ENCODE results near the gene CCDC88C.

Gene CCDC88C

GRCh38 chr14:91398707-91399106, 18.9 kb downstream of the CCDC88C start:
- no peaks in the 10 kb centered on the region for H3K9me3 Mint-ChIP-seq
- H3K4me3 Mint-ChIP-seq, result no peak overlapping the region
- H3K27ac Mint-ChIP-seq, result peak overlapping the region; percentile 35
- H3K36me3 Mint-ChIP-seq (ENCODE audit: low read depth), result no peaks in the 10 kb centered on the region
- intact Hi-C loops (cut with micrococcal nuclease), result loop anchor here (5.0 kb wide), 1 partner anchor 36 kb away; no protein-coding TSS in a partner anchor
- H3K27me3 Mint-ChIP-seq, result peaks cover 15% of the 10 kb centered on the region
- peaks cover 79% of the 10 kb centered on the region for H3K4me1 Mint-ChIP-seq (ENCODE audit: low read depth)

GRCh38 chr14:91397965-91398591, 19.5 kb downstream of the CCDC88C start:
- intact Hi-C loops (cut with micrococcal nuclease), result loop anchor here (5.0 kb wide), 1 partner anchor 36 kb away; no protein-coding TSS in a partner anchor
- no peaks in the 10 kb centered on the region for H3K36me3 Mint-ChIP-seq (ENCODE audit: low read depth)

GRCh38 chr14:91396959-91397815, 20.4 kb downstream of the CCDC88C start:
- Mint-ChIP-seq H3K36me3 (ENCODE audit: low read depth) (no peaks in the 10 kb centered on the region), H3K4me1 (ENCODE audit: low read depth) (peaks cover 82% of the 10 kb centered on the region), H3K27ac (peak overlapping the region; percentile 78), H3K27me3 (peaks cover 17% of the 10 kb centered on the region), H3K4me3 (no peak overlapping the region), H3K9me3 (no peaks in the 10 kb centered on the region)
- intact Hi-C loops (cut with micrococcal nuclease), result loop anchor here (5.0 kb wide), 1 partner anchor 35 kb away; no protein-coding TSS in a partner anchor

More at GRCh38 chr14:91397965-91398591, 19.5 kb downstream of the CCDC88C start:
- Mint-ChIP-seq H3K27me3 (peaks cover 13% of the 10 kb centered on the region), H3K27ac (no peak overlapping the region), H3K4me1 (ENCODE audit: low read depth) (peaks cover 82% of the 10 kb centered on the region), H3K9me3 (no peaks in the 10 kb centered on the region), H3K4me3 (no peak overlapping the region)

GRCh38 chr14:91396013-91396660, 21.5 kb downstream of the CCDC88C start:
- peaks cover 90% of the 10 kb centered on the region for H3K4me1 Mint-ChIP-seq (ENCODE audit: low read depth)
- no peaks in the 10 kb centered on the region for H3K36me3 Mint-ChIP-seq (ENCODE audit: low read depth)
- peak overlapping the region; percentile 78 for H3K27ac Mint-ChIP-seq
- intact Hi-C loops (cut with micrococcal nuclease), result loop anchor here (5.0 kb wide), 1 partner anchor 34 kb away; no protein-coding TSS in a partner anchor
- H3K4me3 Mint-ChIP-seq, result peak overlapping the region; percentile 51
- H3K9me3 Mint-ChIP-seq, result no peaks in the 10 kb centered on the region
- H3K27me3 Mint-ChIP-seq, result peaks cover 21% of the 10 kb centered on the region

GRCh38 chr14:91395466-91395865, 22.2 kb downstream of the CCDC88C start:
- Mint-ChIP-seq H3K27ac (peak overlapping the region; percentile 78), H3K36me3 (ENCODE audit: low read depth) (no peaks in the 10 kb centered on the region), H3K9me3 (no peaks in the 10 kb centered on the region), H3K27me3 (peaks cover 24% of the 10 kb centered on the region), H3K4me1 (ENCODE audit: low read depth) (peaks cover 94% of the 10 kb centered on the region), H3K4me3 (peak overlapping the region; percentile 51)
- intact Hi-C loops (cut with micrococcal nuclease), result loop anchor here (5.0 kb wide), 1 partner anchor 33 kb away; no protein-coding TSS in a partner anchor

GRCh38 chr14:91394105-91395081, 23.2 kb downstream of the CCDC88C start:
- Mint-ChIP-seq H3K36me3 (ENCODE audit: low read depth) (no peaks in the 10 kb centered on the region), H3K9me3 (no peaks in the 10 kb centered on the region), H3K27me3 (peaks cover 27% of the 10 kb centered on the region), H3K4me1 (ENCODE audit: low read depth) (peaks cover 91% of the 10 kb centered on the region), H3K27ac (no peak overlapping the region), H3K4me3 (no peak overlapping the region)
- intact Hi-C loops (cut with micrococcal nuclease), result loop anchor here (5.0 kb wide), 1 partner anchor 32 kb away; no protein-coding TSS in a partner anchor

- intact Hi-C loops (cut with micrococcal nuclease), result no loop called here
- Mint-ChIP-seq H3K36me3 (ENCODE audit: low read depth) (no peaks in the 10 kb centered on the region), H3K4me1 (ENCODE audit: low read depth) (peaks cover 95% of the 10 kb centered on the region), H3K4me3 (peak overlapping the region; percentile 17), H3K27me3 (peaks cover 23% of the 10 kb centered on the region), H3K9me3 (no peaks in the 10 kb centered on the region), H3K27ac (peak overlapping the region; percentile 25)
These were observed 24.9 kb downstream of the CCDC88C start for GRCh38 chr14:91392623-91393303.

- no peaks in the 10 kb centered on the region for H3K36me3 Mint-ChIP-seq (ENCODE audit: low read depth)
- H3K27ac Mint-ChIP-seq, result no peak overlapping the region
- peaks cover 19% of the 10 kb centered on the region for H3K27me3 Mint-ChIP-seq
- intact Hi-C loops (cut with micrococcal nuclease), result no loop called here
- peaks cover 77% of the 10 kb centered on the region for H3K4me1 Mint-ChIP-seq (ENCODE audit: low read depth)
- H3K4me3 Mint-ChIP-seq, result no peak overlapping the region
- H3K9me3 Mint-ChIP-seq, result no peaks in the 10 kb centered on the region
These were observed 27.3 kb downstream of the CCDC88C start for GRCh38 chr14:91390165-91390778.

- no peaks in the 10 kb centered on the region for H3K9me3 Mint-ChIP-seq
- H3K4me1 Mint-ChIP-seq (ENCODE audit: low read depth), result peaks cover 65% of the 10 kb centered on the region
- H3K27ac Mint-ChIP-seq, result peak overlapping the region; percentile 48
- H3K4me3 Mint-ChIP-seq, result no peak overlapping the region
- H3K27me3 Mint-ChIP-seq, result peaks cover 19% of the 10 kb centered on the region
- intact Hi-C loops (cut with micrococcal nuclease), result no loop called here
- no peaks in the 10 kb centered on the region for H3K36me3 Mint-ChIP-seq (ENCODE audit: low read depth)
These were observed 28.5 kb downstream of the CCDC88C start for GRCh38 chr14:91389150-91389549.

GRCh38 chr14:91388551-91388975, 29.1 kb downstream of the CCDC88C start:
- H3K36me3 Mint-ChIP-seq (ENCODE audit: low read depth), result no peaks in the 10 kb centered on the region
- intact Hi-C loops (cut with micrococcal nuclease), result no loop called here
- peaks cover 19% of the 10 kb centered on the region for H3K27me3 Mint-ChIP-seq
- H3K4me1 Mint-ChIP-seq (ENCODE audit: low read depth), result peaks cover 61% of the 10 kb centered on the region
- no peak overlapping the region for H3K4me3 Mint-ChIP-seq
- no peaks in the 10 kb centered on the region for H3K9me3 Mint-ChIP-seq
- peak overlapping the region; percentile 48 for H3K27ac Mint-ChIP-seq

GRCh38 chr14:91387951-91388381, 29.7 kb downstream of the CCDC88C start:
- intact Hi-C loops (cut with micrococcal nuclease), result no loop called here
- H3K9me3 Mint-ChIP-seq, result no peaks in the 10 kb centered on the region
- no peak overlapping the region for H3K4me3 Mint-ChIP-seq
- peak overlapping the region; percentile 48 for H3K27ac Mint-ChIP-seq
- H3K27me3 Mint-ChIP-seq, result peaks cover 21% of the 10 kb centered on the region
- H3K4me1 Mint-ChIP-seq (ENCODE audit: low read depth), result peaks cover 58% of the 10 kb centered on the region
- no peaks in the 10 kb centered on the region for H3K36me3 Mint-ChIP-seq (ENCODE audit: low read depth)

- intact Hi-C loops (cut with micrococcal nuclease), result no loop called here
- Mint-ChIP-seq H3K9me3 (no peaks in the 10 kb centered on the region), H3K36me3 (ENCODE audit: low read depth) (no peaks in the 10 kb centered on the region), H3K27ac (peak overlapping the region; percentile 44), H3K27me3 (peaks cover 20% of the 10 kb centered on the region), H3K4me3 (no peak overlapping the region), H3K4me1 (ENCODE audit: low read depth) (peaks cover 56% of the 10 kb centered on the region)
These were observed 30.3 kb downstream of the CCDC88C start for GRCh38 chr14:91387169-91387835.

Measured in dendritic cell treated with granulocyte-macrophage colony-stimulating factor and Interleukin-4, amounts not matched to agents 40 ng/mL and 50 ng/mL, for 4 days (primary cell).